Mucosa of descending colon (tissue), 3 donors: ENCODE results near the gene FGD4. TPM values are rescaled to one million over a fixed set of nuclear protein-coding genes. Genes with fewer than 3 reads are reported as not detected.

Experiments
- ATAC-seq: fragments of 200-7000 bp; cut with Tn5 transposase; one replicate; pipeline ENCODE4 v1.9.1; 2020; ENCODE audit warnings: mild to moderate bottlenecking, moderate library complexity
- DNase-seq, 3 donors: peaks; one replicate each; pipeline ENCODE4 v3.0.0-alpha.2; 2020
- H3K36me3 ChIP-seq: fragments of 200-600 bp; one replicate; pipeline ENCODE4 v1.8.0; 2021; ENCODE audit warnings: low read depth, mild to moderate bottlenecking
- H3K4me1 ChIP-seq: fragments of 200-600 bp; one replicate; pipeline ENCODE4 v1.8.0; 2021; ENCODE audit warnings: low read depth, mild to moderate bottlenecking
- H3K4me3 ChIP-seq: fragments of 200-600 bp; one replicate; pipeline ENCODE4 v1.8.0; 2021; ENCODE audit warnings: mild to moderate bottlenecking
- H3K9me3 ChIP-seq: fragments of 200-600 bp; one replicate; pipeline ENCODE4 v1.8.0; 2021; ENCODE audit warnings: mild to moderate bottlenecking
- intact Hi-C, 2 donors: fragments of 100-400 bp; cut with DNase I in 1 of 2; cut with micrococcal nuclease in 1 of 2; formaldehyde crosslinking; loops; one replicate each; pipeline versions ENCODE4 v1.11.0 to v1.11.1; 2022; cut with DNase I, micrococcal nuclease
- total RNA-seq, 3 donors: library from RNA; stranded (reverse); fragmentation: NEBNext Ultra II Directional in 2 of 3; extraction: Animal tissue kit (Norgen Biotek cat#: 25700) in 2 of 3; gene quantifications; one replicate each; pipeline versions ENCODE4 v1.2.1 to v1.2.4, GENCODE V29; 2021 to 2023
- TF ChIP-seq, protein P1 (sequence below): fragments of 200-600 bp; IDR thresholded peaks from one replicate; pipeline ENCODE4 v1.8.0; 2022; ENCODE audit warnings: antibody characterized with exemption, mild to moderate bottlenecking
- donor health status: DM: no; HTN: no; CAD: no; lungs with moderate emphysema.
- donor health status: DM: no; HTN: no; CAD: no.
- donor health status: DM: no; HTN: yes; CAD: no.

The FGD4 gene
- total RNA-seq, 3 donors from 2014 or later = 31.5 to 66.7 (median 51.7) TPM

DNA sequence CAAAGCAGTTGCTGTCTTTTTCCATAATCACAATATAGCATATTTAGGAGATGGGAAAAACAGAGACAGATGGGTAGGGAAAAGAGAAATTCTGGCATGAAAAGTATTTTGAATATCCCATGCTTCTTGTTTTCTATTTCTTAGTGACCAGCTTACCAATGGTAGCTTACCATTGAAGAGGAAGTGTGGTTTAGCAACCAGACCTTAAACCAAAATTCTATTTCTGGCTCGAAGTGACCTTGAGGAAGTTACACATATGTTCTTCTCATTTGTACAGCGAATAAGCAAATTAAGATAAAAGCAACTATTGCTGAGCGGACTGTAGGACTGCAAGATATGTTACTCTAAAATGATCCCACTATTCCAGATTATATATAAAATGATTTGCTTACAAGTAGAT, 82.9 kb downstream of the FGD4 start:
- DNase-seq = no peak
- ATAC-seq = peak; percentile 29
- H3K4me1 ChIP-seq = no peaks in the 10 kb centered on the region
- intact Hi-C loops = no loop called here
- no peaks in the 10 kb centered on the region for H3K9me3 ChIP-seq
- no peaks in the 10 kb centered on the region for H3K36me3 ChIP-seq
- TF ChIP-seq, protein P1, sequence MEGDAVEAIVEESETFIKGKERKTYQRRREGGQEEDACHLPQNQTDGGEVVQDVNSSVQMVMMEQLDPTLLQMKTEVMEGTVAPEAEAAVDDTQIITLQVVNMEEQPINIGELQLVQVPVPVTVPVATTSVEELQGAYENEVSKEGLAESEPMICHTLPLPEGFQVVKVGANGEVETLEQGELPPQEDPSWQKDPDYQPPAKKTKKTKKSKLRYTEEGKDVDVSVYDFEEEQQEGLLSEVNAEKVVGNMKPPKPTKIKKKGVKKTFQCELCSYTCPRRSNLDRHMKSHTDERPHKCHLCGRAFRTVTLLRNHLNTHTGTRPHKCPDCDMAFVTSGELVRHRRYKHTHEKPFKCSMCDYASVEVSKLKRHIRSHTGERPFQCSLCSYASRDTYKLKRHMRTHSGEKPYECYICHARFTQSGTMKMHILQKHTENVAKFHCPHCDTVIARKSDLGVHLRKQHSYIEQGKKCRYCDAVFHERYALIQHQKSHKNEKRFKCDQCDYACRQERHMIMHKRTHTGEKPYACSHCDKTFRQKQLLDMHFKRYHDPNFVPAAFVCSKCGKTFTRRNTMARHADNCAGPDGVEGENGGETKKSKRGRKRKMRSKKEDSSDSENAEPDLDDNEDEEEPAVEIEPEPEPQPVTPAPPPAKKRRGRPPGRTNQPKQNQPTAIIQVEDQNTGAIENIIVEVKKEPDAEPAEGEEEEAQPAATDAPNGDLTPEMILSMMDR = no peak
- H3K4me3 ChIP-seq = no peak overlapping the region

DNA sequence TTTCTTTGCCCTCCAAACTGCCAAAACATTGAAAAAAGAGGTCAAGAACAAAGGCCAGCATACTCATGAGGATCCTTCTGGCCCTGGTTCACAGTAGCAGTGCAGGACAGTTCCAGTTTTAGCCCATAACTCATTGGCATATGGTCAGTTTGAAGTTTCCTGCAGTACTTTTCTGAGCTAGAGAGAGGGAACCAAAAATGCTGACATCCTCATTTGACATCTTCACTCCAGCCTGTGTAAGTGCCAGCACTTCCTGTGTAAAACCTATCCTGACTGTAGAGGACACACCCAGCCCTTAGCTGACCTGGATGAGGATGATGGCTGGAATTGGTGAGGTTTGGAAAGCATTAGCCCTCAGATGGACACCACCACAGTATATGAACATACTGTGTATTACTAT, 84.1 kb downstream of the FGD4 start:
- Histone ChIP-seq H3K4me3 (no peak overlapping the region), H3K36me3 (no peaks in the 10 kb centered on the region), H3K9me3 (no peaks in the 10 kb centered on the region), H3K4me1 (no peaks in the 10 kb centered on the region)
- peak in 1 of 3 donors; percentile 24 for DNase-seq
- ATAC-seq = peak; percentile 77
- TF ChIP-seq, protein P1 = no peak
- intact Hi-C loops = no loop called here

DNA sequence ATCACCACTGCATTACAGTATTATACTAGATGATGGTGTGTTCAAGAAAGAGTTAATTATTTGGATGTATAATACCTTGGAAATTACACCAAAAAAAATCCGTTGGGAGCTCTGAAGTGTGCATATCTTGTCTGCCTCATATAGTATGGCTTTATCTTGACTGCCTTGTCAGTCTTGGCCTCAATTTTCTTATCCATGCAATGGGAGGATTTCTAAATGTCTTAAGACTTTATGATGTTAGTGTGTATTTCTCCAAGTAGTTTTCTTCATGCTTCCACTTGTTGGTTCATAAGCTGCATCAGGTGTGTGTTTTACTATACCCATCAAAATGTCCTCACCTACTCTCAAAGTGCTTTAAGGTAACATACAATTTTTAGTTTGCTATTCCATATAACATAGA, 84.6 kb downstream of the FGD4 start:
- ATAC-seq = no peak
- no peak for DNase-seq
- no peaks in the 10 kb centered on the region for H3K9me3 ChIP-seq
- intact Hi-C loops = no loop called here
- no peaks in the 10 kb centered on the region for H3K36me3 ChIP-seq
- H3K4me3 ChIP-seq = no peak overlapping the region
- no peaks in the 10 kb centered on the region for H3K4me1 ChIP-seq
- TF ChIP-seq, protein P1 = no peak

DNA sequence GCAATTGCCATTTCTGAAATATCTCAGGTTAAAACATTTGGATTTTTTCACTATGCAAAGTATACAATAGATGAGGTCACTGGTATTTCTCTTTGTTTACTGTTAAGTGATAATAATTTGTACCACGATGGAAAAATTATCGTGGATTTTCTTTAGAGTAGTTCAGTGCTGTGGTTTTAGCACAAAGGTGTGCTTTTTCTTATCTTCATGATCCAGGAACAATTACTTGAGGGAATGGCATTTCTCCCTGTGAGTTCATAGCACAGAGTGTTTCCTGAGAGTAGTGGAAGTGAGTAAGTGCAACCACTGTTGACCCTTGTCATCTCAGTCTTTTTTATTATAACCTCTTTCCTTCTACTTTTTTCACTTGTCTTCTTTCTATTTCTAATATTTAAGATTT, 86.8 kb downstream of the FGD4 start:
- intact Hi-C loops = no loop called here
- ATAC-seq (peak; percentile 51), DNase-seq (no peak)
- Histone ChIP-seq H3K9me3 (no peaks in the 10 kb centered on the region), H3K4me1 (peaks cover under 1% of the 10 kb centered on the region), H3K4me3 (no peak overlapping the region), H3K36me3 (no peaks in the 10 kb centered on the region)
- TF ChIP-seq, protein P1 = no peak

DNA sequence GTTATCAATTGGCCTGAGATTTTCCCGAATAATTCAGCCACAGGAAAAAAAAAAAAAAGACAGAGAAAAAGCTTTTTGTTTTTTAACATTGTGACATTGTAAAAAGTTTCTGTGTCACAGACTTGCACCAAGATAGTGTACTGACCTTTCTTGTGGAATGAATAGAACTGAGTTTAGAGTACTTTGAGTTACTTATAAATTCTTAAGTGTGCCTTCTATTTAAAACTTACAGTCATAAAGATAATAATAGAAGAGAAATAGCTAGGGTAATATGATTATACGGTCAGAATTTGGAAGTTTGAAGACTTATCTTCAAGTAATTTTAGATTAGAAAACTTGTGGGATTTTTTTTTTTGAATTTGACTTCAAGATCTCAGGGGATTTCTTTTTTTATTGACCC, 88.8 kb downstream of the FGD4 start:
- no peak for DNase-seq
- Histone ChIP-seq H3K9me3 (no peaks in the 10 kb centered on the region), H3K36me3 (no peaks in the 10 kb centered on the region), H3K4me3 (no peak overlapping the region), H3K4me1 (peaks cover 8% of the 10 kb centered on the region)
- TF ChIP-seq, protein P1 = no peak
- intact Hi-C loops = no loop called here
- ATAC-seq = no peak

DNA sequence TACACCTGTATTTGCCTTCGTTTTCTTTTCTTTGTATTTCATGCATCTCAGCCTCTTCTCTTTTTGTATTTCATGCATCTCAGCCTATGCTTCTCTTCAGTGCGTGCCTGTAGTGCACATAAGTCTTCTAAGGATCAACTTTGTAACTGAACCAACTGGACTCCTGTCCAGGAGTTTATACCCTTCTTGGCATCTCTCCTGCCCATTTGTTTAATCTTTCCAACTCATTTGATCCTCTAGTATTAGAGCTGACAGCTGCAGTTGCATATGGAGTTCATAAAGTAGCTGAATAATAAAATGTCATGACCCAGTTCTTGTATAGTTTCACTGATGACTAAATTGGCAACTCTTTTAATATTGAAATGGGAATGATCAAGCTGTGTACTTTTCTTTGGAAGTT, 89.7 kb downstream of the FGD4 start:
- DNase-seq = no peak
- no peaks in the 10 kb centered on the region for H3K9me3 ChIP-seq
- intact Hi-C loops = no loop called here
- H3K36me3 ChIP-seq = no peaks in the 10 kb centered on the region
- TF ChIP-seq, protein P1 = no peak
- ATAC-seq = no peak
- no peak overlapping the region for H3K4me3 ChIP-seq
- H3K4me1 ChIP-seq = peaks cover 8% of the 10 kb centered on the region
